ENCODE measurements around the gene DYNC1H1. TPM values are rescaled to one million over a fixed set of nuclear protein-coding genes. Genes with fewer than 3 reads are reported as not detected.
"Not testable (repeated sequence)": the region's sequence is repeated elsewhere in the genome, so short reads cannot be mapped to it uniquely, and the experiment has no call there.

The DYNC1H1 gene
- total RNA-seq, 1 experiment from 2014 or later: 383 TPM

DNA sequence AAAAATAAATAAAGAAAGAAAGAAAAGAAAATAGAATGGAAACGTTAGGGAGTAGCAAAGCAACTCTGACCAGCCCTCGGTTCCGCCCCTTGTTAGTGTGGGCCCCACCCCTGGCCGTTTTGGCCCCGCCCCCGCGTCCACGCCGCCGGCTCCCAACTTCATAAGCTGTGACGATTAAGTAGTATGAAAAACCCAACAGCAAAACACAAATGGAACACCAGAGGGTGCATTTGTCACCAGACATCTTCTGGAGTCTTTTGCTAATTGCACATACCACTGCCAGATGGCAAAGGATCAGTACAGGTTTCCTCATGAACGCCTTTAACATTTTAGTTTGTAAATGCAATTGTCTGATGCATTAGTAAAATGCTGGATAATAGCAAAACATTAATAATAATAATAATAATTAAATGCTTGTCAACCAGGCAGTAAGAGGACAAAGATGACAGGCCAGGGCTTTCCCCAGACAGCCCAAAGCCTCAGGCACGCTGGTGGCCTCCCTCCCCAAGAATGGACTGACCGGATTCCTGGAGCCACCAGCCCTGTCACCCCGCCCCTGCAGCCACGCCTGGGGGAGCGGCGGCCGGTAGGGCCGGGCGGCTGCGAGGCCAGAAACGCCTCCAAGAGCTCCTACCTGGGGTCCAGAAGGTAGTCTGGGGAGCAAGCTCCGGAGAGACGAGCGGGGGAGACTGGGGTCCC, 98.9 kb downstream of the DYNC1H1 start:
- peak; percentile 93 for DNase-seq (ENCODE audit: low read depth, low spot score)
- in situ Hi-C loops (cut with HindIII; ENCODE audit: low pct_unique_long_range_greater_than_20kb, low sequenced_read_pairs): no loop called here

DNA sequence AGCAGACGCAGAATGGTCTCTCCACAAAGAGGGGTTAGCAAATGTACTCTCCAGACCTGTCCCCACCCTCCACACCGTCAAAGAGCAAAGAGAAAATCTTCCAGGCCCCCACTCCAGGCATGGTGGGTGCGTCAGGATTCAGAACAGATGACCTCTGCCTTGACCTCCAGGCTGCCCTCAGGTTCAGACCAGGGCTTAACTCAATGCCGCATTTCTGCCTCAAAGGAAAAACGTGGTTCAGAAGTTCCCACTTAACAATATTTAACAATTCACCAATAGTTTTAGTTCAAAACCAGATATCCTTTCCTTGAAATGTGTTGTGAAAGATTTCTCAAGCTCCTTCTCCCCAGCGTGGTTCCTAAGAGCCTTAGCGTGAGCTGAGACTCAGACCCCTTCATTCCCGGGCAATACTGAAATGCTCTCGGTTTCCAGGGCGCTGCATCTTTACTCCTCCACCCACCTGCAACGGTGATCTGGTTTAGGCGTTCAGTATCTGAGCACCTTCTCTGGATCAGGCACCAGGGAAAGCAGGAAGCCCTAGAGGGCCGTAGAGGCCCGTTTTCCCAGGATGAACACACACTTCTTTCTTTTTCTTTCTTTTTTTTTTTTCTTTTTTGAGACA, 99.5 kb downstream of the DYNC1H1 start:
- in situ Hi-C loops (cut with HindIII; ENCODE audit: low pct_unique_long_range_greater_than_20kb, low sequenced_read_pairs): no loop called here
- no peak for DNase-seq (ENCODE audit: low read depth, low spot score)

DNA sequence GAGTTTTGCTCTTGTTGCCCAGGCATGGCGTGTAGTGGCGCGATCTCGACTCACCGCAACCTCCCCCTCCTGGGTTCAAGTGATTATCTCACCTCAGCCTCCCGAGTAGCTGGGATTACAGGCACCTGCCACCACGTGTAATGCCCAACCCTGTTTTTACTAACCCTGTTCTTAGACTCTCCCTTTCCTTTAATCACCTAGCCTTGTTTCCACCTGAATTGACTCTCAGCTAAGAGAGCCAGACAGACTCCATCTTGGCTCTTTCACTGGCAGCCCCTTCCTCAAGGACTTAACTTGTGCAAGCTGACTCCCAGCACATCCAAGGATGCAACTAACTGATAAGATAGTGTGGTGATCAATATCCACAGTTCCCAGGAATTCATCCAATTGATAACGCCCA, 100.2 kb downstream of the DYNC1H1 start:
- DNase-seq (ENCODE audit: low read depth, low spot score); in situ Hi-C loops (cut with HindIII; ENCODE audit: low pct_unique_long_range_greater_than_20kb, low sequenced_read_pairs): not testable (repeated sequence)

DNA sequence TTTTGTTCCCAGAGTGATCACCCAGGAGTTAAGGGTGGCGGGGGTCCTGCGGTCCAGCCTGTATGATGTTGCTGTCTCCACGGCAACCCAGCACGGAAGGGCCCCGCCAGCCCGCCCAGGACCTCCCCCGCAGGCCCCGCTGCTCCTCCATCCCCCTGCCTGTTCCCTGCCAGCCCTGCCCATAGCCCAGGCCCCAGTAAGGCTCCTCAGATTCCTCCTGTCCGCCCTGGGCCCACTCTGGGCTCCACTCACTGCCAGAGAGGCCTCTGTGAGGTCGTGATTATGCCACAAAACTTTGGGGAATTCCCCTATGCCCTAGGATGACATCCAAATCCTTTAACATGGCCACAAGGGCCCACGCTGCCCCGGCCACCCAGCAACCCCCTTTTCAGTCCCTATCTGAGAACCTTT, 101.7 kb downstream of the DYNC1H1 start:
- no peak for DNase-seq (ENCODE audit: low read depth, low spot score)
- in situ Hi-C loops (cut with HindIII; ENCODE audit: low pct_unique_long_range_greater_than_20kb, low sequenced_read_pairs): no loop called here

DNA sequence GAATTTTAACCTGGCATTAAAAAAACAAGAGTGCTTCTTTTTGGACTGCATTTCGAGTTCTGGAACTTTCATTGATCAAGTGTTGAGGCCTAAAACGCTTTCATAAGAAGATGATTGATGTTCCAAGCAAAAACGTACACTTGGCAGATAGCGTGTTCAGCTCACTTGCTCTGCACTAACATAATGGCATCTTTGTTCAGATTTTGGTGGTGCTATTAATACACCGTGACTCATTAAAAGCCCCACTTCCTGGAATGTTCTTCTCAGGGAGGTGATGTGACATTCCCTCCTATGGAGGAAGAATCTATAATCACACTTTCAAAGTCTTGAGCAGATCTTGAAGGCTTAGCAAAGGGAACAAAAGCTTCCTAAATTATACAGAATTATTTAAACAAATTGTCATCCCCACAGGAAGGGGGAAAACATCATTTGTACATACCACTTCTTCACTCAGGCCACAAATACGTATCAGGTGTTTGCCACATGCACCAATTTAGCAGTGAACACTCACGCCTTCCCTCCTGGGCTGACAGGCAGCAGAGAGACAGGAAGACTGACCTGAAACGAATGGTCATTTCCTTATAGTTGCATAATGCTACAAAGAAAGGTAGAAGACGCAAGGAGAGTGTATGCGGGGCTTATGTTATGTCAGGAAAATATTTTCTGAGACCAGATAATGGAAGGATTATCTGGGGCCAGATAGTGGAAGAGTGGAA, 107.1 kb downstream of the DYNC1H1 start:
- peak; percentile 97 for DNase-seq (ENCODE audit: low read depth, low spot score)
- in situ Hi-C loops (cut with HindIII; ENCODE audit: low pct_unique_long_range_greater_than_20kb, low sequenced_read_pairs): no loop called here

DNA sequence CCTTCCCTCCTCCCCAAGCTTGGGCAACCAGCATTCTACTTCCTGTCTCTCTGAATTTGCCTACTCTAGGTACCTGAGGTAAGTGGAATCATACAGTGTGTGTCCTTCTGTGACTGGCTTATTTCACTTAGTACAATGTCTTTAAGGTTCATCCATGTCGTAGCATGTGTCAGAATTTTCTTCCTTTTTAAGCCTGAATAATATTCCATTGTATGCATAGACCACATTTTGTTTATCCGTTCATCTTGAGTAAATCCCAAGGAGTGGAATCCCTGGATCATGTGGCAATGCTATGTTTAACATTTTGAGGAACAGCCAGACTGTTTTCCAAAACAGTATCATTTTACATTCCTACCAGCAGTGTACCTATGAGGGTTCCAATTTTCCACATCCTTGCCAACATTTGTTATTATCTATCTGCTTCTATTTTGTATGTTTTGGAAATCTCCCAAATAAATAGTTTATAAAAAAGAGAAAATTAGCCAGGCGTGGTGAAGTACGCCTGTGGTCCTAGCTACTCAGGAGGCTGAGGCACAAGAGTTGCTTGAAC, 110.1 kb downstream of the DYNC1H1 start:
- in situ Hi-C loops (cut with HindIII; ENCODE audit: low pct_unique_long_range_greater_than_20kb, low sequenced_read_pairs): no loop called here
- DNase-seq (ENCODE audit: low read depth, low spot score): no peak

DNA sequence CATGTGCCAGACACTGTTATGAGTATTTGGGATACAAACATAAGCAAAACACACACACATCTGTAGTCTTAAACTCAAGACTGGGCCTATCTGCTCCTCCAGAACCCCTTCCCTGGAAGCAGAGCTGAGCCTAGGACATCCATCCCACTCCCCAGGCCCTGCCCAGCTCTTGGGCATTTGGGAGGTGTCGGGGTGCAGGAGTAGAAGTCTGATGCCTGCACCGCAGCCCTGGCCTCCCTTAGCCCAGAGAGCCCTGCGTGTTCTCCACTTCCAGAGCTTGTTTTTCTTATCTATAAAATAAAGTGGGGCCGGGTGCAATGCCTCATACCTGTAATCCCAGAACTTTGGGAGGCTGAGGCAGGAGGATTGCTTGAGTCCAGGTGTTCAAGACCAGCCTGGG, 110.8 kb downstream of the DYNC1H1 start:
- in situ Hi-C loops (cut with HindIII; ENCODE audit: low pct_unique_long_range_greater_than_20kb, low sequenced_read_pairs): no loop called here
- no peak for DNase-seq (ENCODE audit: low read depth, low spot score)

DNA sequence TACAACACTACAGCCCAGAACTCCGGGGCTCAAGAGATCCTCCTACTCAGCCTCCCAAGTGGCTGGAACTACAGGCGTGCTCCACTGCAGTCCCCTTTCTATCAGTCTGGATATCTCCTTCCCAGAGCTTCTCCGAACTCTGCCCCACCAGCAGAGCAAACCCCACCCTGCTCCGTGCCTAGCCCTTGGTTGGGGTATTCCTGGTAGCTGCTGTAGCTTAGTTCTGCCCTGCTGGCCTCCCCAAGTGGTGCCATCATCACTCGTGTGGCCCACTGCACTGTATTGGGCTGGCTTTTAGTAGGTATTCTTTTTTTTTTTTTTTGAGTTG, 113.0 kb downstream of the DYNC1H1 start:
- in situ Hi-C loops (cut with HindIII; ENCODE audit: low pct_unique_long_range_greater_than_20kb, low sequenced_read_pairs): no loop called here
- no peak for DNase-seq (ENCODE audit: low read depth, low spot score)

DNA sequence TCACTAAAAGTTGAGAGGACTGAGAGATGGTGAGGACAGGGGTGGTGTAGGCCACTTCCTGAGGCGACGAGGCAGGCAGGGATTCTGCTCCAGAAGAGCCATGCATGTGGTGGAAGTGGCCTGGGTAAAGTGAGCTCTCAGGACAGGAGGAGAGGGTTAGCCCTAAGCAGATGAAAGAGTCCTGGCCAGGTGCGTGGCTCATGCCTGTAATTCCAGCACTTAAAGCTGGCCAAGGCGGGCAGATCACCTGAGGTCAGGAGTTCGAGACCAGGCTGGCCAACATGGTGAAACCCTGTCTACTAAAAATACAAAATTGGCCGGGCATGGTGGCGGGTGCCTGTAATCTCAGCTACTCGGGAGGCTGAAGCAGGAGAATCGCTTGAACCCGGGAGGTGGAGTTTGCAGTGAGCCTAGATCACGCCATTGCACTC, 114.0 kb downstream of the DYNC1H1 start:
- in situ Hi-C loops (cut with HindIII; ENCODE audit: low pct_unique_long_range_greater_than_20kb, low sequenced_read_pairs); DNase-seq (ENCODE audit: low read depth, low spot score): not testable (repeated sequence)

DNA sequence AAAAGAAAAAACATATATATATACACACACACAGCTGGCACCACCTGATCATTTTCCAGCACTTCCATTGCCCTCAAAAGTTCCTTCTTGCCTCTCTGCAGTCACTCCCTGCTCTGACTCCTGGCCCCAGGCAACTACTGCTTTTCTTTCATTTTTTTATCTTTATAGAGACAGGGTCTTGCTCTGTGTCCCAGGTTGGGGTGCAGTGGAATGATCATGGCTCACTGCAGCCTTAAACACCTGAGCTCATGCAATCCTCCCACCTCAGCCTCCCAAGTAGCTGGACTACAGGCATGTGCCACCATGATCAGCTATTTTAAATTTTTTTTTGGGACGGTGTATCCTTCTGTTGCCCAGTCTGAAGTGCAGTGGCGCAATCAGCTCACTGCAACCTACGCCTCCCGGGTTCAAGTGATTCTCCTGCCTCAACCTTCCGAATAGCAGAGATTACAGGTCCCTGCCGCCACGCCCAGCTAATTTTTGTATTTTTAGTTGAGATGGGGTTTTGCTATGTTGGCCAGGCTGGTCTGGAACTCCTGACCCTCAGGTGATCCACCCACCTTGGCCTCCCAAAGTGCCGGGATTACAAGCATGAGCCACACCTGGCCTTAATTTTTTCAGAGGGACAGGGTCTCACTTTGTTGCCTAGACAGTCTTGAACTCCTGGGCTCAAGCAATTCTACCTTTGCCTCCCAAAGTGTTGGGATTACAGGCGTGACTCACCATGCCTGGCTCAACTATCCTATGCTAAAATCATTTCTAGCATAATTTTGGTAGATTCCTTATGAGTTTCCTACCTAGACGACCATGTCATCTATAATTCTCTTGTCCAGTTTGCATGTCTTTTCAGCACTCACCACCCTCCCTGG, 114.7 kb downstream of the DYNC1H1 start:
- in situ Hi-C loops (cut with HindIII; ENCODE audit: low pct_unique_long_range_greater_than_20kb, low sequenced_read_pairs): no loop called here
- DNase-seq (ENCODE audit: low read depth, low spot score): no peak

DNA sequence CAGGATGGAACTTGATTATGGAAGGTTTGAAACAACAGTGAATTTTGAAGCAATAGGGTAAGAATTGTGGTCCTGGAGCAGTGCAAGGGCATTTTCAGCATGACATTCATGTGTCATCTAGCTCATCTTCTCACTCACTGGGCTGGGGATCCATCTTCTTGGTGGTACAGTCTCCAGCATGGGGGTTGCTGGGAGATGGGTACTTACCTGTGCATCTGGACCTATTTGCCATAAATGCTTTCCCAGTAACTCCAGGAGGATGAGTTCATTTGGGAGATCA, 115.3 kb downstream of the DYNC1H1 start:
- no peak for DNase-seq (ENCODE audit: low read depth, low spot score)
- in situ Hi-C loops (cut with HindIII; ENCODE audit: low pct_unique_long_range_greater_than_20kb, low sequenced_read_pairs): no loop called here

DNA sequence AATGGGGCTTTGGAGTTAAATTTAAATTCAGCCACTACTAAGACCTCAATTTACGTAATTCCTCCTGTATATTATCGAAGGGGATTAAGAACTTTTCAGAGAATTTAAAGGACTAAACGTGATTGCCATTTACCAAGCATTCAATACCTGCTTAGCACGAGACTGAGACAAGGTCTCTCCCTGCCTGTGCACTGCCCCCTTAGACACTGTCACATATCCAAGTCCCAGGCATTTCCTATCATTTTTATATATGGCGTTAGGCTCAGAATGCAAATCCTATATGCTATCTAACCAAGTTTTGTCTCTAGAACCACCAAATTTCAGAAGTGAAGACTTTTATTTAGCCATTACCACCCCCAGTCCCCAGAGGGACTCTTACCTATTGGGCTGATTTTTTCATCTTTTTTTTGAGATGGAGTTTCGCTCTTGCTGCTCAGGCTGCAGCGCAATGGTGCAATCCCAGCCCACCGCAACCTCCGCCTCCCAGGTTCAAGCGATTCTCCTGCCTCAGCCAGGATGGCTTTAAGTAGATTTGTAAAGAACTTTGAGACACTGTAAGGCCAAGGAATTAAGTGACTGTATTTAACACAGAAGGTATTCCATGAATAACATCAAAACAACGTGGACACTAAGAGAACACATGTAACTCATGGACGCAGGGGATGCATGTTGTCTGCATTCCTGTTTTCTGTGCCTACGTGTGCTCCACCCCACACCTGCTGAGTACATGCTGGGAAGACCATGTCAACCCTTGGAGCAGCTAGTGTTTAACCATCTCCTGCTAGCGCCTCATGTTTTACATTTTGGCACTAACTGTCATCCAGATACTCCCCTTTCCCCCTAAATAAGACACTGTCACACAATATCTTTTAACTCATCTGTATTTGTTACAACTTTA, 116.1 kb downstream of the DYNC1H1 start:
- in situ Hi-C loops (cut with HindIII; ENCODE audit: low pct_unique_long_range_greater_than_20kb, low sequenced_read_pairs): no loop called here
- DNase-seq (ENCODE audit: low read depth, low spot score): no peak

DNA sequence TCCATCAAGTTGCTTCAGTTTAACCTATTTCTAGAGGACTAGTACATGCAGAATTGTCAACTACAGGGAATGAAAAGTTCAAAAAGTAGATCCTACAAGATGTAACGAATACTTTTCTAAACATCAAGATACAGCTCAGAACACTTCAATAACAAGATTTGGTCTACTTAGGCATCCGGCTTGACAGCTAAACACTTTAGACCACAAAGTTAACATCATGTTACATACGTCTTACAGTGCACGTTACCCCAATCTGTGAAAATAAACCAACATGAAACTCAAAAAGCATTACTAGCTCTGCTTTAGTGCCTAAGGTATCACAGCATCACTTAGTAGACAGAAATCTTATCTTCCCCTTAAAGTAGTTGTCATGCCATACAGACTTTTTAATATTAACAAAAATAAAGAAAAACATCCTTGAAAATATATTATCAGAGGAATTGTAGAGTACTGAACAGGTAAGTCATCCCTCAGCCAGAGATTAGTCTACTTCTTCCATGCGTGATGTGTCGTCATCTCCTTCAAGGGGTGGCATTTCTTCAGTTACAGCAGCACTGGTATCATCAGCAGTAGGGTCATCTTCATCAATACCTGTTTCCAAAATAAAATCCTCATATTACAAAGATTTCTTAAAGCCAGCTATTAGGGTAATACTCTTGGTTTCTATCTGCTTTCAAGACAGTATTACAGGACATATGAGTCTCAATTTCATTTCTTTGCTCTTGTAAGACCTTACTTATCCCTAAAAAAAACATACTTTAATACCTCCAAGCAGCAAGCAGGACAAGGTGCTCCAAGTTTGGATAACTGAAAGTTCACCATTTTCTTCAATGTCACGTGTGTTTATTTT, 117.1 kb downstream of the DYNC1H1 start:
- in situ Hi-C loops (cut with HindIII; ENCODE audit: low pct_unique_long_range_greater_than_20kb, low sequenced_read_pairs): no loop called here
- DNase-seq (ENCODE audit: low read depth, low spot score): no peak

DNA sequence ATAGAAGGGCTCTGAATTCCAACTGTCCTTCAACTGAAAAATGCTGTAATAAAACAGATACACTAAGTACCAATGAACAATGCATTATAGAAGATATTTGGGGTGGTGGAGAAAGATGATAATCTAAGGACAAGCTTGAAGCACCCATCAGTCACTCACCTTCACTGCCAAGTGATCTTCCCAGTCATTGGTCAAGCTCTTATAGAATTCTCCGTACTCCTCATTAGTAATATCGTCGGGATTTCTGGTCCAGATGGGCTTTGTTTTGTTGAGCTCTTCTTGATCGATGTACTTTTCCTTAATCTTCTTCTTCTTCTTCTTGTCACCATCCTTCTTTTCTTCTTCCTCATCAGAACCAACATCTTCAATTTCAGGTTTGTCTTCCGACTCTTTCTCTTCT, 120.1 kb downstream of the DYNC1H1 start:
- DNase-seq (ENCODE audit: low read depth, low spot score); in situ Hi-C loops (cut with HindIII; ENCODE audit: low pct_unique_long_range_greater_than_20kb, low sequenced_read_pairs): not testable (repeated sequence)

DNA sequence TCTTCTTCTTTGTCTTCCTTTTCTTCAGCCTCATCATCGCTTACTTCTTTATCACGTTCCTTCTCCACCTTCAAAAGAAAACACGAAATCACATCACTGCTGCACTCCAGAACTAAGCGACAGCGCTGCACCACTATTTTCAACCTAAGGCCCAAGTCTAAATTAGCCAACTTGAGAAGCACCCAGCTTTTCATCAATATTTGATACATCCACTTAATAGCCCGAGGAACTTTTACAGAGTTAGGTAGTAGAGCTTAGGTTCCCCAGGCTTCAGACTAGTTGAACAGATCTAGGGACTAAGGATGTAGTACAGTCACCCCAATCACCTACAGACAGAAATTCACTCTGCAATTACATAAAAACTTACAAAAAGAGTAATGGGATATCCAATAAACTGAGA, 120.6 kb downstream of the DYNC1H1 start:
- no peak for DNase-seq (ENCODE audit: low read depth, low spot score)
- in situ Hi-C loops (cut with HindIII; ENCODE audit: low pct_unique_long_range_greater_than_20kb, low sequenced_read_pairs): no loop called here

DNA sequence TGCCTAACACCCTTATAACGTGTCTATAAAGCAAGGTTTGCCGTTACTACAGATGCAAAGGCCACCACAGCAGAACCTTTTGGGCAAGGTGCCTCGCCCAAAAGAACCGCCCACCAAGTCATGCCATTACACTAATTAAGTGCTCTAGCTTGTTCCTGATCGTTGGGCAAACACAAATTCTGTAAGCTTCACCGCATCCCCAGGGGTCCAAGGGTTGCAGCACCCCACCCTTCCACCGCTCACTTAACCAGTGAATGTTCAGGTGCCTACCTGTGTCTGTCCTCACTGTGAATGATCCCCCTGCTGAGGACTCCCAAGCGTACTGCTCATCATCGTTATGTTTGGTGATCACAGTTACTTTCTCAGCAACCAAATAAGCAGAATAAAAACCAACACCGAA, 121.1 kb downstream of the DYNC1H1 start:
- in situ Hi-C loops (cut with HindIII; ENCODE audit: low pct_unique_long_range_greater_than_20kb, low sequenced_read_pairs): no loop called here
- DNase-seq (ENCODE audit: low read depth, low spot score): no peak

Data from SK-MEL-5 (cell line).